ENCODE data around the gene FAM3D. TPM values are rescaled to one million over a fixed set of nuclear protein-coding genes. Genes with fewer than 3 reads are reported as not detected.

The FAM3D gene
- polyA plus RNA-seq, 1 of the 3 experiments (the other 2 are of a cell fraction) = not detected

- no peaks in the 10 kb centered on the region for H3K36me3 ChIP-seq (replicated peaks in 1 of 2; ENCODE audit: control insufficient read depth in 1 of 2, insufficient read depth in 2 of 2, low read length in 1 of 2)
- no peak for TF ChIP-seq JUND (IDR thresholded peaks at IDR 0.05)
- no peak for TF ChIP-seq FOXM1 (IDR thresholded peaks at IDR 0.05; ENCODE audit: low read depth)
- TF ChIP-seq GABPA (IDR thresholded peaks at IDR 0.05; ENCODE audit: low read depth) = no peak
- no peak for TF ChIP-seq TEAD4 (IDR thresholded peaks at IDR 0.05; ENCODE audit: borderline replicate concordance, insufficient read depth)
- no peak for TF ChIP-seq SIN3A (IDR thresholded peaks at IDR 0.05; ENCODE audit: borderline replicate concordance, low read depth, low read length)
- TF ChIP-seq, protein P1, sequence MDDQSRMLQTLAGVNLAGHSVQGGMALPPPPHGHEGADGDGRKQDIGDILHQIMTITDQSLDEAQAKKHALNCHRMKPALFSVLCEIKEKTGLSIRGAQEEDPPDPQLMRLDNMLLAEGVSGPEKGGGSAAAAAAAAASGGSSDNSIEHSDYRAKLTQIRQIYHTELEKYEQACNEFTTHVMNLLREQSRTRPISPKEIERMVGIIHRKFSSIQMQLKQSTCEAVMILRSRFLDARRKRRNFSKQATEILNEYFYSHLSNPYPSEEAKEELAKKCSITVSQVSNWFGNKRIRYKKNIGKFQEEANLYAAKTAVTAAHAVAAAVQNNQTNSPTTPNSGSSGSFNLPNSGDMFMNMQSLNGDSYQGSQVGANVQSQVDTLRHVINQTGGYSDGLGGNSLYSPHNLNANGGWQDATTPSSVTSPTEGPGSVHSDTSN (IDR thresholded peaks at IDR 0.05) = no peak
- TF ChIP-seq TAF1 (IDR thresholded peaks at IDR 0.05; ENCODE audit: borderline replicate concordance, low read depth, low read length) = no peak
- no peak for TF ChIP-seq EP300 (IDR thresholded peaks at IDR 0.05; ENCODE audit: borderline replicate concordance in 1 of 2, low read depth in 1 of 2, low read length in 1 of 2)
- TF ChIP-seq, protein P2, sequence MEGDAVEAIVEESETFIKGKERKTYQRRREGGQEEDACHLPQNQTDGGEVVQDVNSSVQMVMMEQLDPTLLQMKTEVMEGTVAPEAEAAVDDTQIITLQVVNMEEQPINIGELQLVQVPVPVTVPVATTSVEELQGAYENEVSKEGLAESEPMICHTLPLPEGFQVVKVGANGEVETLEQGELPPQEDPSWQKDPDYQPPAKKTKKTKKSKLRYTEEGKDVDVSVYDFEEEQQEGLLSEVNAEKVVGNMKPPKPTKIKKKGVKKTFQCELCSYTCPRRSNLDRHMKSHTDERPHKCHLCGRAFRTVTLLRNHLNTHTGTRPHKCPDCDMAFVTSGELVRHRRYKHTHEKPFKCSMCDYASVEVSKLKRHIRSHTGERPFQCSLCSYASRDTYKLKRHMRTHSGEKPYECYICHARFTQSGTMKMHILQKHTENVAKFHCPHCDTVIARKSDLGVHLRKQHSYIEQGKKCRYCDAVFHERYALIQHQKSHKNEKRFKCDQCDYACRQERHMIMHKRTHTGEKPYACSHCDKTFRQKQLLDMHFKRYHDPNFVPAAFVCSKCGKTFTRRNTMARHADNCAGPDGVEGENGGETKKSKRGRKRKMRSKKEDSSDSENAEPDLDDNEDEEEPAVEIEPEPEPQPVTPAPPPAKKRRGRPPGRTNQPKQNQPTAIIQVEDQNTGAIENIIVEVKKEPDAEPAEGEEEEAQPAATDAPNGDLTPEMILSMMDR (IDR thresholded peaks at IDR 0.05) = no peak
- no peak for TF ChIP-seq RFX5 (IDR thresholded peaks at IDR 0.05; ENCODE audit: low read length)
- TF ChIP-seq RAD21 (IDR thresholded peaks at IDR 0.05; ENCODE audit: low read length) = no peak
- TF ChIP-seq, protein P3, sequence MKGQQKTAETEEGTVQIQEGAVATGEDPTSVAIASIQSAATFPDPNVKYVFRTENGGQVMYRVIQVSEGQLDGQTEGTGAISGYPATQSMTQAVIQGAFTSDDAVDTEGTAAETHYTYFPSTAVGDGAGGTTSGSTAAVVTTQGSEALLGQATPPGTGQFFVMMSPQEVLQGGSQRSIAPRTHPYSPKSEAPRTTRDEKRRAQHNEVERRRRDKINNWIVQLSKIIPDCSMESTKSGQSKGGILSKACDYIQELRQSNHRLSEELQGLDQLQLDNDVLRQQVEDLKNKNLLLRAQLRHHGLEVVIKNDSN (IDR thresholded peaks at IDR 0.05; ENCODE audit: borderline replicate concordance, low read depth) = no peak
- TF ChIP-seq RCOR1 (IDR thresholded peaks at IDR 0.05; ENCODE audit: low read length) = no peak
- no peak for TF ChIP-seq NFIC (IDR thresholded peaks at IDR 0.05; ENCODE audit: borderline replicate concordance)
- no peak for TF ChIP-seq GATA2 (CRISPR knock-in tag; IDR thresholded peaks at IDR 0.05)
- no peak for TF ChIP-seq RXRA (IDR thresholded peaks at IDR 0.05; ENCODE audit: borderline replicate concordance, low read depth)
- no peak for TF ChIP-seq USF2 (IDR thresholded peaks at IDR 0.05; ENCODE audit: borderline replicate concordance, low read depth, low read length)
- no peak for TF ChIP-seq POLR2AphosphoS5 (IDR thresholded peaks at IDR 0.05; ENCODE audit: low read depth, low read length)
- no peak for TF ChIP-seq MEF2A (IDR thresholded peaks at IDR 0.05; ENCODE audit: borderline replicate concordance, low read depth)
- TF ChIP-seq MXI1 (IDR thresholded peaks at IDR 0.05; ENCODE audit: low read depth, low read length) = no peak
- H3K27ac ChIP-seq (ENCODE audit: low read depth in 2 of 2, low read length in 1 of 2) = no peak overlapping the region
- no peak overlapping the region for H3K4me2 ChIP-seq
- H3K9me3 ChIP-seq = no peaks in the 10 kb centered on the region
- no peaks in the 10 kb centered on the region for H3K4me1 ChIP-seq (ENCODE audit: control insufficient read depth in 1 of 2, insufficient read depth in 2 of 2, low read depth in 1 of 2, low read length in 1 of 2)
- H3K79me2 ChIP-seq (ENCODE audit: insufficient read depth) = no peaks in the 10 kb centered on the region
- no peaks in the 10 kb centered on the region for H3K9me2 ChIP-seq
- no peak for DNase-seq
- H3K9ac ChIP-seq = no peak overlapping the region
- no peaks in the 10 kb centered on the region for H4K20me1 ChIP-seq (ENCODE audit: insufficient read depth)
- H2AFZ ChIP-seq (ENCODE audit: low read depth) = no peak overlapping the region
- peaks cover 17% of the 10 kb centered on the region; the same call in 1 of the 2 replicates for H3K27me3 ChIP-seq (ENCODE audit: insufficient read depth)
- H3F3A ChIP-seq (replicated peaks; ENCODE audit: insufficient read depth) = no peaks in the 10 kb centered on the region
- H3K4me3 ChIP-seq (ENCODE audit: low read depth in 2 of 2, low read length in 1 of 2) = no peak overlapping the region
- ChIA-PET CTCF (interaction anchor here (1.0 to 1.1 kb wide), 2 partner anchors 90 to 165 kb away, joined by 3 read pairs; partner anchors contain the start of gene KCTD6), POLR2A (no interaction called here)
- 61% methylated on average over 9 of the region's 9 CpGs for WGBS (ENCODE audit: low lambda C conversion rate)
These were observed 9.5 kb downstream of the FAM3D start for GRCh38 chr3:58657036-58657520.

Data from SK-N-SH (cell line).